Osteocyte (in vitro differentiated cells): Measurements from ENCODE around the gene A1BG. TPM values are rescaled to one million over a fixed set of nuclear protein-coding genes. Genes with fewer than 3 reads are reported as not detected.

Source experiments
- DNase-seq: peaks from one replicate; pipeline ENCODE4 v3.0.0; 2021; ENCODE audit warnings: mixed read lengths; ENCODE audit not compliant: unreplicated experiment; ENCODE audit errors: extremely low spot score
- H3K27ac Mint-ChIP-seq: one replicate; pipeline ENCODE4 v1.8.0; 2021; ENCODE audit warnings: mild to moderate bottlenecking, mixed read lengths; ENCODE audit not compliant: unreplicated experiment
- H3K27me3 Mint-ChIP-seq: one replicate; pipeline ENCODE4 v1.8.0; 2021; ENCODE audit warnings: mixed read lengths; ENCODE audit not compliant: unreplicated experiment
- H3K36me3 Mint-ChIP-seq: one replicate; pipeline ENCODE4 v1.8.0; 2021; ENCODE audit warnings: mixed read lengths; ENCODE audit not compliant: unreplicated experiment
- H3K4me1 Mint-ChIP-seq: one replicate; pipeline ENCODE4 v1.8.0; 2021; ENCODE audit warnings: mixed read lengths; ENCODE audit not compliant: unreplicated experiment
- H3K4me3 Mint-ChIP-seq: one replicate; pipeline ENCODE4 v1.8.0; 2021; ENCODE audit warnings: mild to moderate bottlenecking, moderate library complexity, mixed read lengths; ENCODE audit not compliant: unreplicated experiment
- H3K9me3 Mint-ChIP-seq: one replicate; pipeline ENCODE4 v1.8.0; 2021; ENCODE audit warnings: mixed read lengths; ENCODE audit not compliant: unreplicated experiment
- total RNA-seq: library from RNA; stranded (reverse); gene quantifications from 2 replicates; pipeline ENCODE4 v1.2.1, GENCODE V29; 2021
- TF ChIP-seq, protein P1 (sequence below): fragments of 200-600 bp; sonication (generic); IDR thresholded peaks from 2 replicates; pipeline ENCODE4 v1.5.0; 2021; ENCODE audit warnings: antibody characterized with exemption, mild to moderate bottlenecking, moderate library complexity

A1BG gene
- total RNA-seq, 1 donor from 2014 or later, result 39.8 TPM

DNA sequence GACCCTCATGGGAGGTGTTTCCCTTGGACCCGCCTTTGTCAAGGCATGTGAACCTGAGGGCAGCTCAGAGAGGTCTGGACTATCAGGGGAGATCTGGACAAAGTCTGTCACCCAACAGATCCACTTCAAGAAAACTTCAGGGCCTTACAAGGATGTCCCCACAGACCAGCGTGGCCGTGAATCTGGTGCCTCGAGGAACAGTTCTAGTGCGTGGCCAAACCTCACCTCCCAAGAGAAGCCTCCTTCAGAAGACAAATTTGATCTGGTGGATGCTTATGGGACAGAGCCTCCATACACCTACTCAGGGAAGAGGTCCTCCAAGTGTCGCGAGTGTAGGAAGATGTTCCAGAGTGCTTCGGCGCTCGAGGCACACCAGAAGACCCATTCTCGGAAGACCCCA, 15.0 kb downstream of the A1BG start:
- Mint-ChIP-seq H3K27me3 (no peaks in the 10 kb centered on the region), H3K9me3 (no peaks in the 10 kb centered on the region), H3K4me1 (no peaks in the 10 kb centered on the region), H3K27ac (no peak overlapping the region), H3K4me3 (no peak overlapping the region), H3K36me3 (peaks cover 37% of the 10 kb centered on the region)
- TF ChIP-seq, protein P1, sequence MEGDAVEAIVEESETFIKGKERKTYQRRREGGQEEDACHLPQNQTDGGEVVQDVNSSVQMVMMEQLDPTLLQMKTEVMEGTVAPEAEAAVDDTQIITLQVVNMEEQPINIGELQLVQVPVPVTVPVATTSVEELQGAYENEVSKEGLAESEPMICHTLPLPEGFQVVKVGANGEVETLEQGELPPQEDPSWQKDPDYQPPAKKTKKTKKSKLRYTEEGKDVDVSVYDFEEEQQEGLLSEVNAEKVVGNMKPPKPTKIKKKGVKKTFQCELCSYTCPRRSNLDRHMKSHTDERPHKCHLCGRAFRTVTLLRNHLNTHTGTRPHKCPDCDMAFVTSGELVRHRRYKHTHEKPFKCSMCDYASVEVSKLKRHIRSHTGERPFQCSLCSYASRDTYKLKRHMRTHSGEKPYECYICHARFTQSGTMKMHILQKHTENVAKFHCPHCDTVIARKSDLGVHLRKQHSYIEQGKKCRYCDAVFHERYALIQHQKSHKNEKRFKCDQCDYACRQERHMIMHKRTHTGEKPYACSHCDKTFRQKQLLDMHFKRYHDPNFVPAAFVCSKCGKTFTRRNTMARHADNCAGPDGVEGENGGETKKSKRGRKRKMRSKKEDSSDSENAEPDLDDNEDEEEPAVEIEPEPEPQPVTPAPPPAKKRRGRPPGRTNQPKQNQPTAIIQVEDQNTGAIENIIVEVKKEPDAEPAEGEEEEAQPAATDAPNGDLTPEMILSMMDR, result no peak
- DNase-seq, result no peak

GRCh38 chr19:58336820-58337219, 16.5 kb downstream of the A1BG start:
- Mint-ChIP-seq H3K27me3 (no peaks in the 10 kb centered on the region), H3K27ac (no peak overlapping the region), H3K4me3 (no peak overlapping the region), H3K9me3 (no peaks in the 10 kb centered on the region), H3K4me1 (no peaks in the 10 kb centered on the region), H3K36me3 (peaks cover 31% of the 10 kb centered on the region)
- TF ChIP-seq, protein P1, result no peak
- DNase-seq, result no peak

GRCh38 chr19:58336216-58336615, 17.1 kb downstream of the A1BG start:
- Mint-ChIP-seq H3K27ac (no peak overlapping the region), H3K9me3 (no peaks in the 10 kb centered on the region), H3K4me1 (no peaks in the 10 kb centered on the region), H3K27me3 (no peaks in the 10 kb centered on the region), H3K36me3 (peaks cover 29% of the 10 kb centered on the region), H3K4me3 (no peak overlapping the region)
- DNase-seq, result no peak
- TF ChIP-seq, protein P1, result no peak

DNA sequence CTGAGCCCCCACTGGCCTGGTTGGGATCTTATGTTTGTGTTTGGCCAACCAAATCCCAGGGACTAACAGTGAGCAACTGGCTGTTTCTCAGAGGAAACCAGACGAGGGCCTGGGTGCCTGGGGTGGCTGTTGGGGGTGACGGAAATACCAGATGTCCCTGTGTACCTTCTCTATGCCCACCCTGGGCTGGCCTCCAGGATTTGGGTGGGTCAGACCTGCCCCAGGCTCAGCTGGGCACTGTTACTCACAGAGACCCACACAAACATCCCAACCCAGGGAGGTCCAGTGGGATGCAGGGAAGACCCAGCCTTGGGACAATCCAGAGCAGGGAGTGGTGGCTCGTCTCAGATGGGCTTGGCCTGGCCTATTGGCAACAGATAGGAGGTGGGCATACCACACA, 17.7 kb downstream of the A1BG start:
- Mint-ChIP-seq H3K4me1 (no peaks in the 10 kb centered on the region), H3K4me3 (no peak overlapping the region), H3K9me3 (no peaks in the 10 kb centered on the region), H3K27me3 (no peaks in the 10 kb centered on the region), H3K27ac (no peak overlapping the region), H3K36me3 (peaks cover 28% of the 10 kb centered on the region)
- TF ChIP-seq, protein P1, result no peak
- DNase-seq, result no peak

DNA sequence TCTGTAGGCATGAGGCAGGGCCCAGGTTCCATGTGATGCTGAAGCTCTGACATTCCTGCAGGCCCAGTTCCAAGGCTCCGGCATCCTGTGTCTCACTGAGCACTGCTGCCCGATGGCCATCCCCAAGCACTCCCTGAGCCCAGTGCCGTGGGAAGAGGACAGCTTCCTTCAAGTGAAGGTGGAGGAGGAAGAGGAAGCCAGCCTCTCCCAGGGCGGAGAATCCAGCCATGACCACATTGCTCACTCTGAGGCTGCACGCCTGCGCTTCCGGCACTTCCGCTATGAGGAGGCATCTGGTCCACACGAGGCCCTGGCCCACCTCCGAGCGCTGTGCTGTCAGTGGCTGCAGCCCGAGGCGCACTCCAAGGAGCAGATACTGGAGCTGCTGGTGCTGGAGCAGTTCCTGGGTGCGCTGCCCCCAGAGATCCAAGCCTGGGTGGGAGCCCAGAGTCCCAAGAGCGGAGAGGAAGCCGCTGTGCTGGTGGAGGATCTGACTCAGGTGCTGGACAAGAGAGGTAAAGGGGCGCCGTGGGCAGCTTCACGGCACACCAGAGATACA, 18.5 kb downstream of the A1BG start:
- Mint-ChIP-seq H3K36me3 (peaks cover 23% of the 10 kb centered on the region), H3K9me3 (no peaks in the 10 kb centered on the region), H3K27ac (no peak overlapping the region), H3K4me1 (no peaks in the 10 kb centered on the region), H3K4me3 (no peak overlapping the region), H3K27me3 (no peaks in the 10 kb centered on the region)
- TF ChIP-seq, protein P1, result no peak
- no peak for DNase-seq
